ENCODE data around the gene IL32.

- TF ChIP-seq REST (IDR thresholded peaks at IDR 0.05; ENCODE audit: low read depth), result no peak
- no peak for TF ChIP-seq TAF1 (IDR thresholded peaks at IDR 0.05; ENCODE audit: low read depth)
- TF ChIP-seq FOXM1 (IDR thresholded peaks at IDR 0.05; ENCODE audit: borderline replicate concordance, low read depth), result no peak
- no peak for TF ChIP-seq RAD21 (IDR thresholded peaks at IDR 0.05; ENCODE audit: low read depth)
Observed at GRCh38 chr16:3063625-3064386, 1.6 kb upstream of the IL32 start.

All from Ishikawa (cell line).